Epithelial cell of prostate (primary cell): ENCODE measurements around the gene MRPS17.
"Not testable (repeated sequence)": the region's sequence is repeated elsewhere in the genome, so short reads cannot be mapped to it uniquely, and the experiment has no call there.

Experiments
- DNase-seq: peaks from one replicate; pipeline ENCODE4 v3.0.0-alpha.2; 2011; ENCODE audit warnings: low read depth, low spot score
- H3K27ac ChIP-seq: fragments of 450-650 bp; 2 replicates; pipeline ENCODE4 v1.5.1; 2017; ENCODE audit warnings: mild to moderate bottlenecking

Gene MRPS17

DNA sequence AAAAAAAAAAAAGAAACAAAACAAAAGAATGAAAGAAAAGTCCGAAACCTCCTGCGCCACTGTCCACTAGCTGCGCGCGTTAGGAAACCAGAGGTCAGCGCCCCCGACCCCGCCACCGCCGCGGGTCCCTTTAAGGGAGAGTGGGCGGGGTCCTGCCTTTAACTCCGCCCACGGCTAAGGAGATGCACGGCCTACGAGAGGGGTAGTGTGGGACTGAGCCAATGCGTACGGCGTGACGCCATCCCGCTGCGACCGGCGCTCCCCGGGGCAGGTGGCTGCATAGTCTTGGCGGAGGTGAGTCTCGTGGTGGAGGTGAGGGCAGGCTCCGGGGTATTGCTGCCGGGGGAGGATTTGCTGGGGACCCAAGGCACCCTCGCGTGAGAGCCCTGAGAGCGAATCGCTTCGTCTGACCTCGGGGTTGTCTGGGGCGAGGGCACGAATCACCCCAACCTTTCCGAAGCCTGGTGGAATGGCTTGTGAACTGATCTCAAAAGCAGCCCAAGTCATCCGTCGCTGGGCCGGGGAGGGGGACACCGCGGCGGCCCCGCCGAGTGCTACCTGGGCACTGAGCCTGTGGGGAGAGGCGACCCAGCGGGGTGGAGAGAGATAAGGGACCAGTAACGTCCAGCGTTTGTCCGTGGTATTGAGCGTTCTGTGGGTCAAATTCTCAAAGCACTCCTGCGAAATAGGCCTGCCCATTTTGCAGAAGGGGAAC, at the start of gene MRPS17:
Gene MRPS17 (plus strand): TSS at position 241 of the 715 bp plus-strand sequence. CDS start 1,319 bp downstream, outside the sequence.
- peak; percentile 66 for DNase-seq
- H3K27ac ChIP-seq = peak within 1 kb of the TSS; percentile 47

DNA sequence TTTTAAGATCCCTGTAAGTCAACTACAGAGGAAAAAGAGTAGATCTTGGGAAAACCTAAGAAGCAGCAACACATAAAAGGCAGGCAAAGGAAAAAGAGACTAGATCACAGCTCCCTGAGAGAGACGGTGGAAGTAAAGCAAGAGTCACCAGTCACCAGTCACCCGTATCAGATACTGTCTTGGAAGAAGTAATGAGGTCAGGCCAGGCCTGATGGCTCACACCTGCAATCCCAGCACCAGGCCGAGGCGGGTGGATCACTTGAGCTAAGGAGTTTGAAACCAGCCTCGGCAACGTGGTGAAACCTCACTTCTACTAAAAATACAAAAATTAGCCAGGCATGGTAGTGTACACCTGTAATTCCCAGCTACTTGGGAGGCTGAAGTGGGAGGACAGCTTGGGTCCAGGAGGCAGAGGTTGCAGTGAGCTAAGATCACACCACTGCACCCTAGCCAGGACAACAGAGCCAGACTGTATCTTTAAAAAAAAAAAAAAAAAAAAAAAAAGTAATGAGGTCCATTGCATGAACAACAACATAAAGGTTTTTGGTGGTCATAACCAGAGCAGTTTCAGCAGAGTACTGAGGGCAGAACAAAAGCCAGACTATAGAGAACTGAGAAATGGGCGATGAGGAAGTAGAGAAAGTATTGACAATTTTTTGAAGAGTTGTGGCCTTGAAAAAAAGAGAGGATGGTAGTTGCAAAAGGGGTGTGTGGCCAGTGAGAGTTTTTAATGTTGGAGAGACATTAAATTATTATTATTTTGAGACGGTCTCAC, 47.5 kb upstream of the MRPS17 start:
- DNase-seq = no peak

DNA sequence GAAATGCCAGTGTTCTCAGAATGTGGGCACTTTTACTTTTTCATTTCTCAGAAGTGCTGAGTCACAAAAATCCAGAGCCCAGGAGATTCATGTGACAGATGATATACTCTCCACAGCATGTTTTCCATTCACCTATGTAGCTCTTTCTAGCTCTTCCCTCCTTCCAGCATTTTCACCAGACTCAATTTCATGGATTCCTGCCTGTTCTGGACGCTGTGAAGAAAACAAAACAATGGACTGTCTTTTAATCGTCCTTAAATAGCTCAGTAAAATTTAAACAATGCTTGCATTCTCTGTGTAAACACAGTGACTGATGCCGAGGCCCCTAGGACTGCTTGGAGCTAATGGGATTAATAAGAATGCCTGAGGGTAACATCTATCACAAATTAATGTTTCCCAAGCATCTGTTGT, 38.9 kb upstream of the MRPS17 start:
- no peak overlapping the region for H3K27ac ChIP-seq
- DNase-seq = no peak

More for the DNA sequence above, 47.5 kb upstream of the MRPS17 start:
- no peak overlapping the region for H3K27ac ChIP-seq

DNA sequence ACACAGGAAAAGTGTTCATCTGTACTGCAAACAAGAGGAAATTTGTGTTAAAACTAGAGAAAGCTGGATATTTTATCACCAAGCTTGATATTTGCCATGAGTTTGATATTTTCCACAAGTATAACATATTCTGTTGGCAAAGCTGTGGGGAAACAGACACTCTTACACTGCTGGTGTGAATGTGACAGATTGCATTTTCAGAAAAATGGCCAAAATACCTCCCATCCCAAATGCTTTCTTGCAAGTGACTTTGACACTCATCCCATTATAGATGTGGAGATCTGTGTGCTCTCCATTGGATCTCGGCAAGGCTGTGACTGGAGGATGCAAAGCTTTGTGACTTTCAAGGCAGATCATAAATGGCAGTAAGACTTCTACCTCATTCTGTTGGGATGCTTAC, 33.9 kb upstream of the MRPS17 start:
- DNase-seq = no peak

DNA sequence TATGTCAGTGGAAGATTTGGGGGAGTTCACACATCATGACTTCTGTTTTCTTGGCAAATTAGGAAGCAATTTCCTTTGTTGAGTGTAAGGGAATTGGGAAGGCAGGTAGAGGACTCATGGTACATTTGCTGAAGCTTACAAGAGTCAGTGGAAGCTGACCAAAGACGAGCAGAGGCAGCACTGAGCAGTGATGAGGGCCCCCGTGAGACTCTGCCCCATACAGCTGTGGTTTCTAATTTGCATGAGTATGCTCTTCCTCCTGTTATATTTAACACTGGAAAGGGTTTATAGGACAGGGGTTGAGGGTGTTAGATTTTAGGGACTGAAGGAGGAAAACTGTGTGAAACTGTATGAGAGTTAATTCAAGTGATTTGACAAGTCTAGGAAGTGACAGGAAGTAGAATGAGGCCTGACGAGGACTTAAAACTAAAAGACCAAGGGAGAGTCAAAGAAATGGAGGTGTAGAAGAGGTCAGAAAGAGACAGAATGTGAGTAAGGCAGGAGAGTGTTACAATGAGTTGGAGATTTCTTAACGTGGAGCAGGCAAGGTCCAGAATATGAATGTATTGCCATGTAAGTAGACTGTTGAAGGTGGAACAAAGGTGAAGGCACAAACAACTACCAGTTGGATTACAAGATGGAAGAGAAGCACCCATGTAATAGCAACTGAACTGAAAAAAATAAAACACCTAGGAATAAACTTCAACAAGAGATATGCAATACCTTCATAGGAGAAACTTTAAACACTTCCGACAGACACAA, 23.5 kb upstream of the MRPS17 start:
- no peak for DNase-seq
- no peak overlapping the region for H3K27ac ChIP-seq

More for the DNA sequence above, 33.9 kb upstream of the MRPS17 start:
- no peak overlapping the region for H3K27ac ChIP-seq

DNA sequence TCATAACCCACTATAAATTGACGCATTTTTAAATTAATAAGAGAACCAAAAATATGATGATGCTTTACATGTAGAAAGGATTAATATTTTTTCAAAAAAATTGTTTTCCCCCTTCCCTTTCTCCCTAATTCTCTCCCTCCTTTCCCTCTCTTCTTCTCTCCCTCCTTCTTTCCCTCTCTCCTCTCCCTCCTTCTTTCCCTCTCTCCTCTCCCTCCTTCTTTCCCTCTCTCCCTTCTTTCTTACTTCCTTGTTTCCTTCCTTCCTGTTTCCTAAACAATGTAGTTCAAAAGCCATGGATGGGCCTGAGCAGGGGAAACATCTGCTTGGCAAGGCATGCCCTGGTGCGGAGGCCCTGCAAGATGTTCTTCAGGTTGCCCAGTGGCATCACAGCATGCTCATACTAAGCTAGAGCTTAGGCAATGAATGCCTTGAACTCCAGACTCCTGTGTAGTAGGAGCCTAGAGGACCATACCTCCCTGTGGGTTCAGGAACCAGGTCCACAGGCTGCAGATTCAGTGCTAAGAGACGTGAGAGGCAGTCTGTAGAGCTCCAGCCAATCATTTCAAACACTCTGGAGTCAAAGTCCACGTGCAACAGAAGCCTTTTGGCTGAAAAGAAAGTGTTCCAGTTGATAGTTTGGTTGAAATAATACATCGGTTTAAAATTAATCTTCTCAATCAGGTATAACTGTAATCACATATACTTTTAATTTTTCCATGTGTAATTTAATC, 20.1 kb upstream of the MRPS17 start:
- H3K27ac ChIP-seq = no peak overlapping the region
- DNase-seq = no peak

DNA sequence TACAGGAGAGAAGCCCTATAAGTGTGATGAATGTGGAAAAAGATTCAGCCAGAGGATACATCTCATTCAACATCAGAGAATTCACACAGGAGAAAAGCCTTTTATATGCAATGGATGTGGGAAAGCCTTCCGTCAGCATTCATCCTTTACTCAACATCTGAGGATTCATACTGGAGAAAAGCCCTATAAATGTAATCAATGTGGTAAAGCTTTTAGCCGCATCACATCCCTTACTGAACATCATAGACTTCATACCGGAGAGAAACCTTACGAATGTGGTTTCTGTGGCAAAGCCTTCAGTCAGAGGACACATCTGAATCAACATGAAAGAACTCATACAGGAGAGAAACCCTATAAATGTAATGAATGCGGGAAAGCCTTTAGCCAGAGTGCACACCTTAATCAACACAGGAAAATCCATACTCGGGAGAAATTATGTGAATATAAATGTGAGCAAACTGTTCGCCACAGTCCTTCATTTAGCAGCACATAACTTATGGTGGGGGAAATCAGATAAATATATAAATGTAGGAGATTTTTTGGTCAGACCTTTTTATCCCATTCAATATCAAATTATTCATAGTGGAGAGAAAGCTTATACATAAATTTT, 12.1 kb upstream of the MRPS17 start:
- H3K27ac ChIP-seq = no peak overlapping the region
- DNase-seq = no peak

DNA sequence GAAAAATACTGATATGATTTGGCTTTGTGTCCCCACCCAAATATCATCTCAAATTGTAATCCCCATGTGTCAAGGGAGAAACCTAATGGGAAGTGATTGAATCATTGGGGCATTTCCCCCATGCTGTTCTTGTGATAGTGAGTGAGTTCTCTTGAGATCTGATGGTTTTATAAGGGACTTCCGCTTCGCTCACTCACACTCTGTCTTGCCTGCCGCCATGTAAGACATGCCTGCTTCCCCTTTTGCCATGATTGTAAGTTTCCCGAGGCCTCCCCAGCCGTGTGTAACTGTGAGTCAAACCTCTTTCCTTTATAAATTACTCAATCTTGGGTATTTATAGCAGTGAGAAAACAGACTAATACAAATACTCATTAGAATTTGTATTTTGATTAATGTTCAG, 5.1 kb upstream of the MRPS17 start:
- no peak overlapping the region for H3K27ac ChIP-seq
- no peak for DNase-seq

DNA sequence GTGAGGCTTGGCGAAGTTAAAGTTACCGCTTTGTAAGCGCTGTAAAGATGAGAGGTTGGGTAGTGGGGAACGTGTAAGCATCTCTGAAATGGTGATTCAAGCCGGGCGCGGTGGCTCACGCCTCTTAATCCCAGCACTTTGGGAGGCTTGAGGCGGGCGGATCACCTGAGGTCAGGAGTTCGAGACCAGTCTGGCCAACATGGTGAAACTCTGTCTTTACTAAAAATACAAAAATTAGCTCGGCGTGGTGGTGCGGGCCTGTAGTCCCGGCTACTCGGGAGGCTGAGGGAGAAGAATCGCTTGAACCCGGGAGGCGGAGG, 635 bp downstream of the MRPS17 start:
- not testable (repeated sequence) for DNase-seq

DNA sequence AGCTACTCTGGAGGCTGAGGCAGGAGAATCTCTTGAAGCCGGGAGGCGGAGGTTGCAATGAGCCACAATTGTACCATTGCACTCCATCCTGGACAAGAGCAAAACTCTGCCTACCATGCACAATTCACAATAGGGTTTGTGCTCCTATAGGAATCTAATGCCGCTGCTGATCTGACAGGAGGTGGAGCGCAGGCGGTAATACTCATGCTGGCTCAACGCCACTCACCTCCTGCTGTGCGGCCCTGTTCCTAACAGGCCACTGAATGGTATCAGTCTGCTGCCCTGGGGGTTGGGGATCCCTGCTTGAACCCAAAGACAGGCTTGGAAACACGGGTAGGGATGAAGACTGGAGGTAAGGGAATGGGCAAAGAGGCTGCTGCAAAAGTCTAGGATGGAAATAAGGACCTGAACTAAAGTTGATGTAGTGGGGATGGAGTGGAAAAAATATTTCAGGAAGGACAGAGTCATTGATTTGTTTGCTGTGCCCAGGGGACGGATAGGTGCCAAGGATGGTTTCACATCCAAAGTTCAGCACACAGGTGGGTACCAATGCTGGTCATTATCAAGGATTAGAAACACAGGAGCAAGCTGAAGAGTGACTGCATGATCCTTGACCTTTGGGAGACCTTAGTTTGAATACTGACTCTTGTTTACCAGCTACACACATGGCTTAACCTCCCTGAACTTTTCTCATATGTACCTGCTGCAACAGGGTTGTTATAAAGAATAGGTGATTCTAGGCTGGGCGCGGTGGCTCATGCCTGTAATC, 2.2 kb downstream of the MRPS17 start:
- no peak overlapping the region for H3K27ac ChIP-seq
- DNase-seq = no peak

More for the DNA sequence above, 635 bp downstream of the MRPS17 start:
- peak overlapping the region; percentile 47 for H3K27ac ChIP-seq

DNA sequence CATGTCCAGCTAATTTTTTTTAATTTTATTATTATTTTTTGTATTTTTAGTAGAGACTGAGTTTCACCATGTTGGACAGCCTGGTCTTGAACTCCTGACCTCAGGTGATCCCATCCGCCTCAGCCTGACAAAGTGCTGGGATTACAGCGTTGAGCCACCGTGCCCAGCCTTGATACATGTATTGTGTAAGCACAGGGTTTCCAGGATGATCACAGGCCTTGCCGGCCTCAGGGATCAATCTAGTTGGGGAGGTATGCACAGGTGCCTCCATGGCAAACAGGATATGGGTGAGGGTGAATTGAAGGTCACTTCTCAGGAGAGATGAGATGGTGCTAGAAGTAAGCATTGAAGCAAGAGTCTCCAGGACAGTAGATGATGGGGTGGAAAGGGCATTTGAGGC, 5.5 kb downstream of the MRPS17 start:
- no peak for DNase-seq
- no peak overlapping the region for H3K27ac ChIP-seq

DNA sequence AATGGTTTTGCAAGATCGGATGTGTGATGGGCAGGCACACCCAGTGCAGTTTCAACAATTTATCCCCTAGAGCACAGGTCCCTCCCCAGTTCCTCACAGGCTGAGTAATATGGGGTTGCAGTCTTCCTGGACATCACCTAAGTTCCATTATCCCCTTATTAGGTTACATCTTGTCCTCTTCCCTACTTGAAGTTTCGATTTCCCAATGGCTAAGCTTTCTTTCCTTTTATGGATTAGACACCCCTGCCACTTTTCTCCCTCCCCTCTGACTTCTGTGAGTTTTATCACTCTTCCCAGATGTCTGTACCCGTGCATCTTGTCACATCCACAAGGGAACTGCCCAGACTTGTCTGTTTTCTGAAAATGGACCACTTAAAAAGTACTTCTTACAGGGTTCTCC, 10.3 kb downstream of the MRPS17 start:
- peak; percentile 29 for DNase-seq
- peak overlapping the region; percentile 38 for H3K27ac ChIP-seq

DNA sequence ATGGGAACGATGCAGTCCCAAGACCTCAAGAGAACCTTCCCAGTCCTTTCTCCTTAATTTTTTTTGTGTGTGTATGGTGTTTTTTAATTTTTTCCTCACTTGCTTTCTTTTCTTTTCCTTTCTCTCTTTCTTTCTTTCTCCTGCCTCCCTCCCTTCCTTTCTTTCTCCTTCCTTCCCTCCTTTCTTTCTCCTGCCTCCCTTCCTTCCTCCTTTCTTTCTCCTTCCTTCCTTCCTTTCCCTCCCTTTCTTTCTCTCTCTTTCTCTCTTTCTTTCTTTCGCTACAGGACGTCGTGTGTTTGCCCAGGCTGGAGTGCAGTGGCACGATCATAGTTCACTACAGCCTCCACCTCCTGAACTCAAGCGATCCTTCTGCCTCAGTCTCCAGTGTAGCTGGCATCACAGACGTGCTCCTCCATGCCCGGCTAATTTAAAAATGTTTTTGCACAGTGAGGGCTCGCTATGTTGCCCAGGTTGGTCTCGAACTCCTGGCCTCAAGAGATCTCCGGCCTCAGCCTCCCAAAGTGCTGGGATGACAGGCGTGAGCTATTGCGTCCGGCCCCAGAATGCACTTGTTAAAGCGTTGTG, 12.0 kb downstream of the MRPS17 start:
- no peak for DNase-seq
- H3K27ac ChIP-seq = peak overlapping the region; percentile 92

DNA sequence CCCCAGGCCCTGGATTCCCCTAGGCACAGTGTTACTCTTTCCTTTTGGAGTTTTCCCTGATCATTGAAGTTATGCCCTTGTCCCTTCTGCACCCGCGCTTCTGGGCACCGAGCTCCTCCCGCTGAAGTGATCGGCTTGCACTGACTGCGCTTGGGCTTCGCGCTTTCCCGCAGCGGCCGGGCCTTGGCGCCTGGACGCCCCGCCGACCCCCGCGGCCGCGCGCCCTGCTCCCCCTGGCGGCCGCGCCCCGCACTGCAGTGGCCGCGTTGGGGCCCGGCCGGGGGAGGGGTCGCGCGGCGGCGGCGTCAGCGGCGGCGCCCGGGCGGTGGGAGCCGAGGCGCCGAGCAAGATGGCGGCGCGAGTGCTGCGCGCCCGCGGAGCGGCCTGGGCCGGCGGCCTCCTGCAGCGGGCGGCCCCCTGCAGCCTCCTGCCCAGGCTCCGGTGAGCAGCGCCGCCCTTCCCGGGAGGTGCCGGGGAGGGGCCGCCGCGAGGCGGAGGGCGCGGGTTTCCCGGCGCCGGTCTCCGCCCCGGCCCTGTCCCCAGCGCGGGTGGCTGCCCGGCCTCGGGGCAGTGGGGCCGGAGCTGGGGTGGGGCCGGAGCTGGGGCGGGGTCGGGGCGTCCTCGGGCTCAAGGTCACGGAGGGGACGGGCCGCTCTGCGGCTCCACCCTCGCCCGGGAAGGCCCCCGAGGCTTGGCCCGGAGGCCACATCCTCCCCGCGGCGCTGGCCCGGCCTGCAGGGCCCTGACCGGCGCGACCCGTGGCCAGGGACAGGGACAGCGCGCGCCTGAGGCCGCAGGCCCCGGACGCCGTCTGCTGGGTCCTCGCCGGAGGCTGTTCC, 12.8 kb downstream of the MRPS17 start, which contains the start of gene NIPSNAP2:
Gene NIPSNAP2 (plus strand): TSS at position 325 of the 839 bp plus-strand sequence. CDS start 25 bp downstream, at position 350.
- DNase-seq = no peak
- peak within 1 kb of the TSS; percentile 92 for H3K27ac ChIP-seq

DNA sequence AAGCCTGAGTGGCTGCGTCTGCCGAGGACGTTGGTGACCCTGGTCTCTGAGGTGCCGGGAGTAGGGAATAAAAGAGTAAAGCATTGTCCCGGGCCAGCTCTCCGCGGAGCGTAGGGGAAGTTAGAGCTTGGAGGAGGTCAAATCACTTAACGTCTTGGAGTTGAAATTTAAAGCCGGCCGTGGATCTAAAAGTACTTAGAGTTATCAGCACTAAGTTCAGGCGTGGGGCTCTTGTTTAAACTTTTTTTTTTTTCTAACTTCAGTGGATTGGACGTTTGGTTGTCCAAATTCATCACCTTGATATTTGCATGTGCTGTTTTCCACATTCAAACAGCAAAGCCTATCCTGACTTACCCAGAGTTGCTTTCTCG, 13.4 kb downstream of the MRPS17 start:
- no peak for DNase-seq
- H3K27ac ChIP-seq = peak overlapping the region; percentile 92

DNA sequence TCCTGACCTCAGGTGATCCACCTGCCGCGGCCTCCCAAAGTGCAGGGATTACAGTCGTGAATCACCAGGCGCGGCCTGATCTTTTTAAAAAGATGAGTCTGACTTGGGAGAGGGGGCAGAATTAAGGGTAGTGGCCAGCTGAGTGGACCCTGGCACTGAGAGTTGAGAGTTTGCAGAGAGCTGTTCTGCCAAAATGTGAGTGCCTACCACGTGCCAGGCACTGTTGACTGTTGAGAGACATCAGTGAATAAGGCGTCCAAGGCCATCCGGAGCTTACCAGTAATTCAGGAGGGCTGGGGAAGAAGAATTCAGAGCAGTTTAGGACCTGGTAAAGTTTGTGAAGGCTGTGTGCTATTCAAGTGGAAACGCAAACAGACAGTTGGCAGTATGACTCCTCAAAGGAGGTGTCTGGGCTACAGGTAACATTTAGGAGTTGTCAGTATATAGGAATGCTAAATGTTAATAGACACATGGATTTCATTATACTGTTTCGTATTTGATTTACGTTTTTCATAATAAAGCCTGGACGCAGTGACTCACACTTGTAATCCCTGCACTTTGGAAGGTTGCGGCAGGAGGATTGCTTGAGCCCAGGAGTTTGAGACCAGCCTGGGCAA, 14.2 kb downstream of the MRPS17 start:
- DNase-seq = peak; percentile 74
- H3K27ac ChIP-seq = peak overlapping the region; percentile 92

DNA sequence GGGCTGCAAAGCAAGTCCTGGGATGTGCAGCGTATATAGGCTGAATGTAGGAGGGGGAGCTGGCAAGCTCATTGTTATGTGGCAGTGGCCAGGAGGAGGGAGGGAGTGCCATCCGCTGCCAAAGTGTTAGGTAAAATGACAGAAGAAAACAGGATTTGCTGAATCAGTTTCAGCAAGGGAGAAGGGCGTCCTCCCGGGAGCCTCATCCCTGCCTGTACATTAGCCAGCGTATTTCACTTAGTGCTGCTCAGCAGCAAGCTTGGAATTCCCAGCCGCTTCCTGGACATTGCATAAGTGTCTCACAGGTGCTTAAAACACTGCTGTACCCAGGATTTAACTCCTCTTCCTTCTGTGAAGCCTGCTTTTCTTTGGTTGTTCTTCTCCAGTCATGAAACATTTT, 15.2 kb downstream of the MRPS17 start:
- peak overlapping the region; percentile 92 for H3K27ac ChIP-seq

More for the DNA sequence above, 15.2 kb downstream of the MRPS17 start:
- no peak for DNase-seq
